GM12878 (cell line): ENCODE results near the gene SULT1C3. TPM values are rescaled to one million over a fixed set of nuclear protein-coding genes. Genes with fewer than 3 reads are reported as not detected.
A peak's percentile ranks its signal among the peaks of the same experiment; 100 is the strongest.

ENCODE experiments used
- ATAC-seq: fragments of 200-7000 bp; cut with Tn5 transposase; 3 replicates; pipeline ENCODE4 v1.9.1; 2020; ENCODE audit warnings: mild to moderate bottlenecking, moderate library complexity
- BruUV-seq: library from RNA; stranded (reverse); fragments of 400-500 nt; replicated peaks from 2 replicates; lab custom pipeline; 2021; lab: Mats Ljungman, UMichigan
- CTCF ChIA-PET: fragments of 300-600 bp; sonication (Branson Sonifier 250); formaldehyde crosslinking; extraction: SDS; loops from one replicate; lab custom pipeline; 2021; ENCODE audit warnings: inconsistent platforms; lab: Yijun Ruan, JAX
- POLR2A ChIA-PET: fragments of 350-600 bp; formaldehyde crosslinking; extraction: SDS; loops from one replicate; lab custom pipeline; 2021; ENCODE audit warnings: inconsistent platforms; lab: Charles Lee
- RAD21 ChIA-PET: fragments of 300-600 bp; sonication (Branson Sonifier 250); formaldehyde crosslinking; loops from one replicate; lab custom pipeline; 2023; ENCODE audit warnings: antibody characterized with exemption; ENCODE audit not compliant: unreplicated experiment; lab: Charles Lee
- SMC1A ChIA-PET: fragments of 300-600 bp; sonication (Branson Sonifier 250); formaldehyde crosslinking; loops from one replicate; lab custom pipeline; 2023; ENCODE audit not compliant: unreplicated experiment, uncharacterized antibody; lab: Charles Lee
- DNase-seq: peaks from one replicate; pipeline ENCODE4 v3.0.0-alpha.2; 2011; ENCODE audit warnings: low read depth, low spot score
- FAIRE-seq: peaks from 3 replicates; lab custom pipeline; 2011; peaks lifted over from hg19 to GRCh38; lab: Jason Lieb, UNC
- H2AFZ ChIP-seq: 2 replicates; pipeline ENCODE4 v1.6.0; 2011; ENCODE audit warnings: low read depth, low read length, control low read depth; ENCODE audit not compliant: control insufficient read depth
- H3K27ac ChIP-seq: 2 replicates; pipeline ENCODE4 v1.5.1; 2011; ENCODE audit warnings: control low read depth; ENCODE audit not compliant: control insufficient read depth, insufficient read depth
- H3K27me3 ChIP-seq, 2 experiments: replicated peaks in 1 of 2; 2 replicates each; pipeline versions ENCODE4 v1.6.0 to v1.6.1; 2011; ENCODE audit warnings: low read length in 1 of 2; ENCODE audit not compliant: control insufficient read depth in 2 of 2, insufficient read depth in 2 of 2
- H3K36me3 ChIP-seq, 2 experiments: 2 replicates each; pipeline ENCODE4 v1.5.1; 2011; ENCODE audit warnings: low read length in 1 of 2; ENCODE audit not compliant: control insufficient read depth in 2 of 2, insufficient read depth in 2 of 2
- H3K4me1 ChIP-seq: 2 replicates; pipeline ENCODE4 v1.6.1; 2011; ENCODE audit warnings: mild to moderate bottlenecking, low read length, moderate library complexity, mixed read lengths; ENCODE audit not compliant: control insufficient read depth, insufficient read depth
- H3K4me2 ChIP-seq: 2 replicates; pipeline ENCODE4 v1.6.0; 2011; ENCODE audit warnings: control low read depth; ENCODE audit not compliant: control insufficient read depth, insufficient read depth
- H3K4me3 ChIP-seq: fragments of 200-600 bp; sonication (generic); 2 replicates; pipeline ENCODE4 v1.5.1; 2016
- H3K79me2 ChIP-seq: 2 replicates; pipeline ENCODE4 v1.6.0; 2011; ENCODE audit warnings: low read length; ENCODE audit not compliant: control insufficient read depth, insufficient read depth
- H3K9ac ChIP-seq: 2 replicates; pipeline ENCODE4 v1.8.0; 2011; ENCODE audit warnings: low read length, control low read depth, mixed read lengths; ENCODE audit not compliant: control insufficient read depth, insufficient read depth
- H3K9me3 ChIP-seq: replicated peaks from 3 replicates; pipeline ENCODE4 v1.5.1; 2011; ENCODE audit warnings: mild to moderate bottlenecking, low read length; ENCODE audit not compliant: control insufficient read depth, insufficient read depth
- H4K20me1 ChIP-seq: 2 replicates; pipeline ENCODE4 v1.6.0; 2011; ENCODE audit not compliant: control insufficient read depth, insufficient read depth
- ETV6 ChIP-seq, 2 experiments: fragments of 450-650 bp in 1 of 2; IDR thresholded peaks in 1 of 2; conservative IDR thresholded peaks in 1 of 2; 2 replicates each; pipeline ENCODE4 v1.6.1; 2014; ENCODE audit warnings: antibody characterized with exemption in 1 of 2, borderline replicate concordance in 1 of 2, low read depth in 1 of 2, mild to moderate bottlenecking in 1 of 2, moderate library complexity in 1 of 2
- NBN ChIP-seq: fragments of 450-650 bp; IDR thresholded peaks from 2 replicates; pipeline ENCODE4 v1.6.1; 2016
- SUZ12 ChIP-seq: fragments of 200-600 bp; sonication (generic); IDR thresholded peaks from one replicate; pipeline ENCODE4 v1.6.1; 2018; ENCODE audit warnings: antibody characterized with exemption, mild to moderate bottlenecking; ENCODE audit not compliant: unreplicated experiment
- TAF1 ChIP-seq: IDR thresholded peaks from 2 replicates; pipeline ENCODE4 v1.6.1; 2011; ENCODE audit warnings: mild to moderate bottlenecking, low read depth, low read length, borderline replicate concordance
- WGBS: methylation state at CpG from one replicate; pipeline ENCODE4 v1.1.6; 2016; ENCODE audit warnings: low lambda C conversion rate; ENCODE audit not compliant: insufficient replicate concordance, insufficient coverage; ENCODE audit errors: missing lambda C conversion rate; 5-methylcytosine and 5-hydroxymethylcytosine counted together
- in situ Hi-C: fragments of 300-500 bp; cut with MboI; formaldehyde crosslinking; loops from 9 replicates; pipeline ENCODE4 v1.14.3; 2018; ENCODE audit warnings: mixed read lengths
- intact Hi-C: fragments of 100-400 bp; cut with micrococcal nuclease; formaldehyde crosslinking; loops from one replicate; pipeline ENCODE4 v1.14.2; 2022; ENCODE audit not compliant: unreplicated experiment
- polyA plus RNA-seq, 11 experiments: library from polyadenylated mRNA; depleted of rRNA in 4 of 11; unstranded in 6 of 11; stranded (reverse) in 5 of 11; fragments of >200 nt; fragmentation: Nextera tagmentation in 4 of 11; fragmentation: Illumina TruSeq in 1 of 11; extraction: Ambion mirVana in 4 of 11; extraction: Trizol in 1 of 11; gene quantifications; 1 replicate in 1 of 11; 2 replicates in 10 of 11; pipeline versions ENCODE4 v1.2.1 to v1.2.3, GENCODE V29; 2011 to 2016; ENCODE audit warnings: inconsistent platforms in 2 of 11, missing spikeins in 2 of 11, low read depth in 1 of 11
- total RNA-seq, 4 experiments: library from RNA; depleted of rRNA in 3 of 4; stranded (reverse); fragments of >200 nt in 3 of 4; fragmentation: Illumina TruSeq in 1 of 4; extraction: Trizol in 1 of 4; gene quantifications; 2 replicates each; pipeline versions ENCODE4 v1.2.1 to v1.2.3, GENCODE V29; 2013 to 2021
- TF ChIP-seq, protein P1 (sequence below): IDR thresholded peaks from 2 replicates; pipeline ENCODE4 v1.6.1; 2011; ENCODE audit warnings: borderline replicate concordance, low read depth, mild to moderate bottlenecking, moderate library complexity, low read length; ENCODE audit not compliant: insufficient read depth, poor library complexity, severe bottlenecking
- TF ChIP-seq, protein P2 (sequence below): IDR thresholded peaks from 2 replicates; pipeline ENCODE4 v1.6.1; 2011; ENCODE audit warnings: low read depth, low read length, improper control_type of control experiment, borderline replicate concordance

The SULT1C3 gene
- total and polyA plus RNA-seq, 10 of the 15 experiments (the other 5 are each of a cell fraction or from before 2014, with no cell fraction given), result not detected

DNA sequence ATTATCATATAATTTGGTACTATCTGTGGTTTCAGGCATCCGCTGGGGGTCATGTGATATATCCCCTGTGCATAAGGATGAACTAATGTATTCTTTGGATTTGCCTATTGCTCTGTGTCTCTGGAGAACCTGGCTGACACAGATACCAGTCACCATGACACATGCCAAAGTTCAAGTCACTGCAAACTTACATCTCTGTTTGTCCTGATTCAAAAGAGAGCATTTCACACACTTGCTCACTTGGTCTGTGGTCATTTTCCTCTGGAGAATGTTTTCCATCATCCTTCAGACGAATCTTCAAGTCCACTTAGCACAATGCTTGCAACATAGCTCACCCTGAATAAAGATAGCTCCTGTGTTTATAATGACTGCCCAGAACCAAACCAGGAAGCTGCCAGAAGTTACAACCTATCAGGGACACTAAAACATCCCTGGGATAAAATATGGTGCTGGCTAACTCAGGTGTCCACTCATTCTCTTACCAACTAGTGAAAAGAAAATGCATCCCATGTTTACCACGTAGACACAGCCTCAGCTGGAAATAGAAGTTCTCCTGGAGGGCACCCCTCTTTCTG lies 18.1 kb downstream of the SULT1C3 start:
- Histone ChIP-seq H3K27me3 (no peaks in the 10 kb centered on the region), H3K79me2 (no peaks in the 10 kb centered on the region), H2AFZ (no peak overlapping the region), H3K9me3 (no peaks in the 10 kb centered on the region), H3K27ac (no peak overlapping the region), H3K4me2 (no peak overlapping the region), H3K36me3 (no peaks in the 10 kb centered on the region), H3K4me1 (no peaks in the 10 kb centered on the region), H4K20me1 (no peaks in the 10 kb centered on the region), H3K4me3 (no peak overlapping the region), H3K9ac (no peak overlapping the region)
- ATAC-seq (no peak), DNase-seq (no peak), FAIRE-seq (no peak)
- in situ Hi-C loops, result no loop called here
- TF ChIP-seq, protein P1, sequence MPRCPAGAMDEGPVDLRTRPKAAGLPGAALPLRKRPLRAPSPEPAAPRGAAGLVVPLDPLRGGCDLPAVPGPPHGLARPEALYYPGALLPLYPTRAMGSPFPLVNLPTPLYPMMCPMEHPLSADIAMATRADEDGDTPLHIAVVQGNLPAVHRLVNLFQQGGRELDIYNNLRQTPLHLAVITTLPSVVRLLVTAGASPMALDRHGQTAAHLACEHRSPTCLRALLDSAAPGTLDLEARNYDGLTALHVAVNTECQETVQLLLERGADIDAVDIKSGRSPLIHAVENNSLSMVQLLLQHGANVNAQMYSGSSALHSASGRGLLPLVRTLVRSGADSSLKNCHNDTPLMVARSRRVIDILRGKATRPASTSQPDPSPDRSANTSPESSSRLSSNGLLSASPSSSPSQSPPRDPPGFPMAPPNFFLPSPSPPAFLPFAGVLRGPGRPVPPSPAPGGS, result peak; percentile 29
- TF ChIP-seq, protein P2, sequence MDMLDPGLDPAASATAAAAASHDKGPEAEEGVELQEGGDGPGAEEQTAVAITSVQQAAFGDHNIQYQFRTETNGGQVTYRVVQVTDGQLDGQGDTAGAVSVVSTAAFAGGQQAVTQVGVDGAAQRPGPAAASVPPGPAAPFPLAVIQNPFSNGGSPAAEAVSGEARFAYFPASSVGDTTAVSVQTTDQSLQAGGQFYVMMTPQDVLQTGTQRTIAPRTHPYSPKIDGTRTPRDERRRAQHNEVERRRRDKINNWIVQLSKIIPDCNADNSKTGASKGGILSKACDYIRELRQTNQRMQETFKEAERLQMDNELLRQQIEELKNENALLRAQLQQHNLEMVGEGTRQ, result no peak
- ChIA-PET POLR2A (no interaction called here), CTCF (no interaction called here), SMC1A (no interaction called here), RAD21 (no interaction called here)
- WGBS, result 6% methylated on average over 3 of the region's 3 CpGs
- intact Hi-C loops, result no loop called here
- no TSS peak for BruUV-seq

GRCh38 chr2:108260773-108261172 lies 21.0 kb downstream of the SULT1C3 start:
- H4K20me1 ChIP-seq, result no peaks in the 10 kb centered on the region
- SMC1A ChIA-PET, result no interaction called here
- H3K9ac ChIP-seq, result no peak overlapping the region
- POLR2A ChIA-PET, result no interaction called here
- FAIRE-seq (no peak), DNase-seq (no peak), ATAC-seq (no peak)
- BruUV-seq, result no TSS peak
- no peaks in the 10 kb centered on the region for H3K9me3 ChIP-seq
- no peak overlapping the region for H3K4me3 ChIP-seq
- no peaks in the 10 kb centered on the region for H3K79me2 ChIP-seq
- RAD21 ChIA-PET, result no interaction called here
- intact Hi-C loops, result no loop called here
- in situ Hi-C loops, result no loop called here
- 5% methylated on average over 1 of the region's 1 CpG for WGBS
- no peaks in the 10 kb centered on the region for H3K4me1 ChIP-seq
- no peak overlapping the region for H3K27ac ChIP-seq
- H2AFZ ChIP-seq, result no peak overlapping the region
- H3K36me3 ChIP-seq, result no peaks in the 10 kb centered on the region
- no peaks in the 10 kb centered on the region for H3K27me3 ChIP-seq
- CTCF ChIA-PET, result no interaction called here
- no peak for TF ChIP-seq NBN
- TF ChIP-seq SUZ12, result no peak
- no peak for TF ChIP-seq ETV6 (conservative IDR thresholded peaks at IDR 0.05 in 1 of 2, IDR thresholded peaks at IDR 0.05 in 1 of 2; ENCODE audit: borderline replicate concordance in 1 of 2, low read depth in 1 of 2)
- TF ChIP-seq TAF1, result no peak
- H3K4me2 ChIP-seq, result no peak overlapping the region
